ENCODE measurements around the gene HSPG2.

DNA sequence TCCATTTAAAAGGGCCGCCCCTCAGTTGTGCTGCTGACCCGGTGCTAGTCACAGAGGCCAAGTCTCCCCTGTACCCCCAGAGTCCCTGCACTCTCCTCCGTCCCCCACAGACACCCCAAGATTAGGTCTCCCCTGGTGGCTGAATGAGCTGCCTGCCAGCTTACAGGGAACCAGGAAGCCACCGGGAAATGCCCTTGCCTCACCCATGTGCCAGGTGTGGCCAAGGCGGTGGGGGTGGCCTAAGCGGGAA, 32.7 kb downstream of the HSPG2 start:
- no peak for TF ChIP-seq YY1 (IDR thresholded peaks at IDR 0.05; ENCODE audit: borderline replicate concordance in 1 of 3, control insufficient read depth in 1 of 3, extremely low read depth in 1 of 3, insufficient read depth in 3 of 3, insufficient read length in 1 of 3, insufficient replicate concordance in 2 of 3, low read depth in 1 of 3, low read length in 2 of 3)
- TF ChIP-seq ZNF274 (IDR thresholded peaks at IDR 0.05; ENCODE audit: borderline replicate concordance, low read depth, low read length) = no peak
- TF ChIP-seq BRF1 (IDR thresholded peaks at IDR 0.05; ENCODE audit: borderline replicate concordance, extremely low read depth, insufficient read length) = no peak
- TF ChIP-seq HMGN3 (IDR thresholded peaks at IDR 0.05; ENCODE audit: borderline replicate concordance, extremely low read depth, insufficient read length, low read depth, low read length) = no peak
- TF ChIP-seq, protein P1, sequence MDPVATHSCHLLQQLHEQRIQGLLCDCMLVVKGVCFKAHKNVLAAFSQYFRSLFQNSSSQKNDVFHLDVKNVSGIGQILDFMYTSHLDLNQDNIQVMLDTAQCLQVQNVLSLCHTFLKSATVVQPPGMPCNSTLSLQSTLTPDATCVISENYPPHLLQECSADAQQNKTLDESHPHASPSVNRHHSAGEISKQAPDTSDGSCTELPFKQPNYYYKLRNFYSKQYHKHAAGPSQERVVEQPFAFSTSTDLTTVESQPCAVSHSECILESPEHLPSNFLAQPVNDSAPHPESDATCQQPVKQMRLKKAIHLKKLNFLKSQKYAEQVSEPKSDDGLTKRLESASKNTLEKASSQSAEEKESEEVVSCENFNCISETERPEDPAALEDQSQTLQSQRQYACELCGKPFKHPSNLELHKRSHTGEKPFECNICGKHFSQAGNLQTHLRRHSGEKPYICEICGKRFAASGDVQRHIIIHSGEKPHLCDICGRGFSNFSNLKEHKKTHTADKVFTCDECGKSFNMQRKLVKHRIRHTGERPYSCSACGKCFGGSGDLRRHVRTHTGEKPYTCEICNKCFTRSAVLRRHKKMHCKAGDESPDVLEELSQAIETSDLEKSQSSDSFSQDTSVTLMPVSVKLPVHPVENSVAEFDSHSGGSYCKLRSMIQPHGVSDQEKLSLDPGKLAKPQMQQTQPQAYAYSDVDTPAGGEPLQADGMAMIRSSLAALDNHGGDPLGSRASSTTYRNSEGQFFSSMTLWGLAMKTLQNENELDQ (CRISPR knock-in tag; IDR thresholded peaks at IDR 0.05; ENCODE audit: borderline replicate concordance) = no peak
- TF ChIP-seq, protein P2, sequence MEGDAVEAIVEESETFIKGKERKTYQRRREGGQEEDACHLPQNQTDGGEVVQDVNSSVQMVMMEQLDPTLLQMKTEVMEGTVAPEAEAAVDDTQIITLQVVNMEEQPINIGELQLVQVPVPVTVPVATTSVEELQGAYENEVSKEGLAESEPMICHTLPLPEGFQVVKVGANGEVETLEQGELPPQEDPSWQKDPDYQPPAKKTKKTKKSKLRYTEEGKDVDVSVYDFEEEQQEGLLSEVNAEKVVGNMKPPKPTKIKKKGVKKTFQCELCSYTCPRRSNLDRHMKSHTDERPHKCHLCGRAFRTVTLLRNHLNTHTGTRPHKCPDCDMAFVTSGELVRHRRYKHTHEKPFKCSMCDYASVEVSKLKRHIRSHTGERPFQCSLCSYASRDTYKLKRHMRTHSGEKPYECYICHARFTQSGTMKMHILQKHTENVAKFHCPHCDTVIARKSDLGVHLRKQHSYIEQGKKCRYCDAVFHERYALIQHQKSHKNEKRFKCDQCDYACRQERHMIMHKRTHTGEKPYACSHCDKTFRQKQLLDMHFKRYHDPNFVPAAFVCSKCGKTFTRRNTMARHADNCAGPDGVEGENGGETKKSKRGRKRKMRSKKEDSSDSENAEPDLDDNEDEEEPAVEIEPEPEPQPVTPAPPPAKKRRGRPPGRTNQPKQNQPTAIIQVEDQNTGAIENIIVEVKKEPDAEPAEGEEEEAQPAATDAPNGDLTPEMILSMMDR (IDR thresholded peaks at IDR 0.05 in 2 of 3, conservative IDR thresholded peaks at IDR 0.05 in 1 of 3; ENCODE audit: insufficient read depth in 2 of 3, low read depth in 1 of 3, low read length in 3 of 3) = no peak; a peak in 1 of 6 replicates
- TF ChIP-seq GABPA (tag; conservative IDR thresholded peaks at IDR 0.05; ENCODE audit: low read depth) = no peak; the same call in 1 of the 2 replicates
- no peak for TF ChIP-seq MYC (IDR thresholded peaks at IDR 0.05; ENCODE audit: low read depth, low read length)
- TF ChIP-seq MYC (CRISPR knock-in tag; IDR thresholded peaks at IDR 0.05; ENCODE audit: borderline replicate concordance, low read depth) = no peak
